Ovary (tissue), 9 donors: Measurements from ENCODE around the gene TOP3B. TPM values are rescaled to one million over a fixed set of nuclear protein-coding genes. Genes with fewer than 3 reads are reported as not detected.
"Not testable (repeated sequence)": the region's sequence is repeated elsewhere in the genome, so short reads cannot be mapped to it uniquely, and the experiment has no call there.

Source experiments
- DNase-seq, 5 donors: peaks; one replicate each; pipeline ENCODE4 v3.0.0-alpha.2; 2019 to 2020
- H3K27ac ChIP-seq, 2 donors: fragments of 200-600 bp; one replicate each; pipeline versions ENCODE4 v1.5.1 to v1.8.0; 2019 to 2022
- H3K27me3 ChIP-seq: fragments of 200-600 bp; one replicate; pipeline ENCODE4 v1.8.0; 2022
- H3K36me3 ChIP-seq: fragments of 200-600 bp; sonication (generic); one replicate; pipeline ENCODE4 v1.5.1; 2019
- H3K4me1 ChIP-seq: one replicate; pipeline ENCODE4 v1.8.1; 2013; ENCODE audit warnings: mild to moderate bottlenecking, moderate library complexity; ENCODE audit not compliant: insufficient read depth
- H3K4me3 ChIP-seq: fragments of 200-600 bp; sonication (generic); one replicate; pipeline ENCODE4 v1.5.1; 2017
- H3K9me3 ChIP-seq, 2 donors: fragments of 200-600 bp in 1 of 2; sonication (generic) in 1 of 2; one replicate each; pipeline versions ENCODE4 v1.5.1 to v1.8.1; 2013 to 2019; ENCODE audit warnings: mild to moderate bottlenecking in 1 of 2, moderate library complexity in 1 of 2
- EP300 ChIP-seq: sonication (generic); formaldehyde crosslinking; IDR thresholded peaks from one replicate; pipeline ENCODE4 v1.6.1; 2017; ENCODE audit warnings: antibody characterized with exemption
- POLR2A ChIP-seq: fragments of 450-650 bp; IDR thresholded peaks from one replicate; pipeline ENCODE4 v1.6.1; 2017; ENCODE audit warnings: antibody characterized with exemption, mild to moderate bottlenecking, moderate library complexity
- WGBS, 3 donors: extraction: QIAGEN DNeasy Blood & Tissue Kit in 1 of 3; methylation state at CpG; one replicate each; pipeline versions ENCODE4 v1.1.5 to v1.1.7; 2013 to 2017; 5-methylcytosine and 5-hydroxymethylcytosine counted together
- intact Hi-C, 4 donors: fragments of 100-400 bp; cut with DNase I; formaldehyde crosslinking; loops; one replicate each; pipeline versions ENCODE4 v1.11.0 to v1.15.1; 2022 to 2023
- polyA plus RNA-seq, 2 donors: library from polyadenylated mRNA; stranded (reverse); fragments of 200-250 nt in 1 of 2; fragments of 350-450 nt in 1 of 2; fragmentation: Illumina TruSeq in 1 of 2; extraction: RNeasy Lipid Tissue Mini Kit (QIAGEN cat#74804) in 1 of 2; gene quantifications; one replicate each; pipeline ENCODE4 v1.2.3, GENCODE V29; 2013 to 2014
- total RNA-seq, 7 donors: library from RNA; depleted of rRNA in 2 of 7; stranded (reverse); fragments of >200 nt in 2 of 7; fragmentation: NEBNext Ultra II Directional in 3 of 7; extraction: Animal tissue kit (Norgen Biotek cat#: 25700) in 3 of 7; gene quantifications; one replicate each; pipeline versions ENCODE4 v1.1.0 to v1.2.4, GENCODE V29; 2016 to 2023
- TF ChIP-seq, protein P1 (sequence below), 3 donors: fragments of 450-650 bp in 2 of 3; fragments of 200-600 bp in 1 of 3; IDR thresholded peaks; one replicate each; pipeline versions ENCODE4 v1.5.1 to v1.8.0; 2016 to 2022; ENCODE audit warnings: antibody characterized with exemption in 3 of 3, mild to moderate bottlenecking in 1 of 3
- donor health status: DM: no; HTN: no; CAD: no; lungs with moderate emphysema.
- donor health status: DM: no; HTN: no; CAD: no.
- donor health status: Bipolar disorder and iron deficiency.
- donor health status: DM: yes; HTN: yes; CAD: no.
- donor health status: DM: no; HTN: no; CAD: no.
- donor health status: DM: yes; HTN: yes; CAD: no.

The TOP3B gene
- total and polyA plus RNA-seq, 9 donors: 9.1 to 31.5 (median 24.1) TPM

DNA sequence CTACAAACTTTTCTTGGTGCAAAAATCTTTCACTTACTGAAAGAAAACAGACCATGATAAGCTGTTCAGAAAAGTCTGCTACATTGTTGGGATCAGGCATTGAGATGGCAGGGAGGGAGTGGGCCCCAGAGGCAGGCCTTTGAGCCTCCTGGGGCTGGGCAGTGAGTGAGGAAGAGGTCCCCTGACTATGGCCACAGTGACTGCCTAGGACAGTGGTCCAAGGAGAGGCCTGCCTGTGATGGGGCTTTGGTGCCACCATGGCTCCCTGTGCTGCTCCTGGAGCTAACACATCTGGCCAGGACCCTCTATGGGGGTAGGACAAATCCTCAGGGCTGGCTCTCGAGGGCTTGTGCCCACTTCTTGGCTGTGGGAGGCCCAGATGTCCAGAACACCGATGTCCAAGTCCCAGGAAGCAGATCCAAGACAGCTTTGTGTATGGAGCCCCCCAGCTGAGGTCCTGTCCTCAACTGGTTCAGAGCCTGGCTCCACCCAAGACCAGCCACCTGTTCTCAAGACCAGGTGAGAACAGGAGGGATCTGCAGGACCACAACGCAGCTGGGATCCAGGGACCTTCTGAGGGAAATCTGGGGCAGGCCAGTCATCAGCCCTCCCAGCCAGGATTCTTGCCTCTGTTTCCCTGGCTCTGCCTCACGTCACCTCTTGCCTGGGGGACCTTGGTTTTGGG is 66.8 kb downstream of the TOP3B start:
- DNase-seq: no peak
- intact Hi-C loops: no loop called here
- WGBS, 3 donors: 87 to 97% (median 89%) methylated on average over 4 of the region's 4 CpGs
- no peaks in the 10 kb centered on the region for H3K27me3 ChIP-seq
- H3K36me3 ChIP-seq: no peaks in the 10 kb centered on the region
- peaks cover 8% of the 10 kb centered on the region for H3K4me1 ChIP-seq
- no peaks in the 10 kb centered on the region for H3K9me3 ChIP-seq
- H3K27ac ChIP-seq: no peak overlapping the region
- H3K4me3 ChIP-seq: no peak overlapping the region
- TF ChIP-seq, protein P1, sequence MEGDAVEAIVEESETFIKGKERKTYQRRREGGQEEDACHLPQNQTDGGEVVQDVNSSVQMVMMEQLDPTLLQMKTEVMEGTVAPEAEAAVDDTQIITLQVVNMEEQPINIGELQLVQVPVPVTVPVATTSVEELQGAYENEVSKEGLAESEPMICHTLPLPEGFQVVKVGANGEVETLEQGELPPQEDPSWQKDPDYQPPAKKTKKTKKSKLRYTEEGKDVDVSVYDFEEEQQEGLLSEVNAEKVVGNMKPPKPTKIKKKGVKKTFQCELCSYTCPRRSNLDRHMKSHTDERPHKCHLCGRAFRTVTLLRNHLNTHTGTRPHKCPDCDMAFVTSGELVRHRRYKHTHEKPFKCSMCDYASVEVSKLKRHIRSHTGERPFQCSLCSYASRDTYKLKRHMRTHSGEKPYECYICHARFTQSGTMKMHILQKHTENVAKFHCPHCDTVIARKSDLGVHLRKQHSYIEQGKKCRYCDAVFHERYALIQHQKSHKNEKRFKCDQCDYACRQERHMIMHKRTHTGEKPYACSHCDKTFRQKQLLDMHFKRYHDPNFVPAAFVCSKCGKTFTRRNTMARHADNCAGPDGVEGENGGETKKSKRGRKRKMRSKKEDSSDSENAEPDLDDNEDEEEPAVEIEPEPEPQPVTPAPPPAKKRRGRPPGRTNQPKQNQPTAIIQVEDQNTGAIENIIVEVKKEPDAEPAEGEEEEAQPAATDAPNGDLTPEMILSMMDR (IDR thresholded peaks at IDR 0.05): no peak
- TF ChIP-seq EP300 (no peak), POLR2A (no peak)

DNA sequence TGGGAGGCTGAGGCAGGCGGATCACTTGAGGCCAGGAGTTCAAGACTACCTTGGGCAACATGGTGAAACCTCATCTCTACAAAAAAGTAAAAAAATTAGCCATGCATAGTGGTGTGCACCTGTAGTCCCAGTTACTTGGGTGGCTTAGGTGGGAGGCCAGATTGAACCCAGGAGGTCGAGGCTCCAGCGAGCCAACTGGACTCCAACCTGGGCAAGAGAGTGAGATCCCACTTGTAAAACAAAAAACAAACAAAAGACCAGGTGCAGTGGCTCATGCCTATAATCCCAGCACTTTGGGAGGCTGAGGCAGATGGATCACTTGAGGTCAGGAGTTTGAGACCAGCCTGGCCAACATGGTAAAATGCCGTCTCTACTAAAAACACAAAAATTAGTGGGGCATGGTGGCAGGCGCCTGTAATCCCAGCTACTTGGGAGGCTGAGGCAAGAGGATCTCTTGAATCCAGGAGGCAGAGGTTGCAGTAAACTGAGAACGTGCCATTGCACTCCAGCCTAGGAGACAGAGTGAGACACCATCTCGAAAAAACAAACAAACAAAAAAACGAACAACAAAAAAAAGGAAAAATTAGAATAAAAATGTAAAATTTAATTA is 68.4 kb downstream of the TOP3B start:
- intact Hi-C loops, H3K27me3 ChIP-seq, H3K9me3 ChIP-seq, H3K4me1 ChIP-seq, H3K27ac ChIP-seq, H3K4me3 ChIP-seq, H3K36me3 ChIP-seq, DNase-seq: not testable (repeated sequence)
- WGBS, 3 donors: 86 to 97% (median 94%) methylated on average over 8 of the region's 8 CpGs

DNA sequence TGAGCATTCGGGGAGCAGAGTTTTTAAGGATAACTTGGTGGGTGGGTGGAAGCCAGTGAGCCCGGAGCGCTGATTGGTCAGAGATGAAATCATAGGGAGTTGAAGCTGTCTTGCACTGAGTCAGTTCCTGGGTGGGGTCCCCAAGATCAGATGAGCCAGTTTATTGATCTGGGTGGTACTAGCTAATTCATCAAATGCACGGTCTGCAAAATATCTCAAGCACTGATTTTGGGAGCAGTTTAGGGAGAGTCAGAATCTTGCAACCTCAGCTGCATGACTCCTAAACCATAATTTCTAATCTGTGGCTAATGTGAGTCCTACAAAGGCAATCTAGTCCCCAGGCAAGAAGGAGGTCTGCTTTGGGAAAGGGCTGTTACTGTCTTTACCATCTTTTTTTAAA is 72.2 kb downstream of the TOP3B start:
- 84 to 92% (median 90%) methylated on average over 4 of the region's 4 CpGs for WGBS, 3 donors
- intact Hi-C loops, H3K36me3 ChIP-seq, DNase-seq, H3K4me1 ChIP-seq, H3K27ac ChIP-seq, H3K9me3 ChIP-seq, H3K4me3 ChIP-seq, H3K27me3 ChIP-seq: not testable (repeated sequence)

DNA sequence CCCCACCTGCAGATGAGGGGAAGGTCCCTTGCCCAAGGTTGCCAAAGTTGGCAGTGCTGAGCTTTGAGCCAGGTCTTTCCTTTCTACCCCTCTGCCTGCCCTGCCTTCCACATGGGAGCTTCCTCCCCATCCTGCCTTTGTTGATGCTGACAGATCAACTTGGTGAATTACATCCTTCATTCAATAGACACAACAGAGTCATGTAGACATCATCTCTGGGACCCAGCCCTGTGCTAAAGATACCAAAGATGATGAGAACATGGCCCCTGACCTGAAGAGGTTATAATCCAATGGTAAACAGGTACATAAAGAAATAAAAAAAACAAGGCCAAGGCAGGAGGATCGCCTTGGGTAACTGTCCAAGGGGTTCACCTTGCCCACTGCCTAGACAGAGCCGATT is 72.7 kb downstream of the TOP3B start:
- WGBS, 3 donors: 84 to 97% (median 86%) methylated on average over 2 of the region's 2 CpGs
- intact Hi-C loops: no loop called here
- H3K4me3 ChIP-seq: no peak overlapping the region

DNA sequence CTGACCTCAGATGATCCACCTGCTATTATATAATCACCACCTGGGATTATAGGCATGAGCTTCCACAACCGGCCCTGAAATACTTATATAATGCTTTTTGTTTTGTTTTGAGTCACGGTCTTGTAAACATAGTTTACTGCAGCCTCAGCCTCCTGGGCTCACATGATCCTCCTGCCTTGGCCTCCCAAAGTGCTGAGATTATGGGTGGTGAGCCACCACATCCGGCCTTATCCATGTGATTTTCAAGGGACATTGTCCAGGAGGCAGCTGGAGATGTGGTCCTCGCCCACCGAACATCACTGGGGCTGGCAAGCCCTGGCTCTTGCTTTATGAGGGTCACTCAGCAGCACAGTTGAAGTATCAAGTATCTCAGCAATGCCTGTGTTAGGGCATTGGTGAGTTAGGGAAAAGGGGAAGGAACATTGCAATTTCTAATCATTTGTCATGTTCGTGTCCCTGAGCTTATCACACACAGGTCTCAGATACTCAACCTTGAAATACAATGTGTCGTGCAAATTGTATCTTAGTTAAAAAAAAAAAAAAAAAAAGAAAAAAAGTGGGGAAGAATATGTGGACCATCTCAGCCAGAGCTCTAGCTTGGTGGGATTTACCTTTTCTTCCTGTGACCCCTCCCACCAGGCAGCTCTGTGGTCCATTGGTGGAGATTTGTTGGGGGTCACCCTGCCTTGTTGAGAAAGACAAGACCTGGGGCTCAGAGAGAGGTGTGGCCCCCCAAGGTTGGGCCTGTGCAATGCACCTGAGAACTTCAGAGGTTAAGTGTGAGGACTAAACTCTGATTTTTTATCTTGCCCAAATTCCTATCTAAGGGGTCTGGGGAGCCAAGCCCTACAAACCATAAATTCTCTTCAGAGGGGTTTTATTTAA is 74.7 kb downstream of the TOP3B start:
- Histone ChIP-seq H3K27me3 (no peaks in the 10 kb centered on the region), H3K4me3 (no peak overlapping the region), H3K27ac (no peak overlapping the region), H3K4me1 (no peaks in the 10 kb centered on the region), H3K36me3 (no peaks in the 10 kb centered on the region), H3K9me3 (no peaks in the 10 kb centered on the region)
- TF ChIP-seq EP300 (no peak), POLR2A (no peak)
- TF ChIP-seq, protein P1 (IDR thresholded peaks at IDR 0.05): no peak
- DNase-seq: no peak
- WGBS, 3 donors: 88 to 92% (median 91%) methylated on average over 7 of the region's 7 CpGs
- intact Hi-C loops: no loop called here

More for the DNA sequence above, 72.7 kb downstream of the TOP3B start:
- H3K27me3 ChIP-seq: no peaks in the 10 kb centered on the region
- H3K4me1 ChIP-seq: no peaks in the 10 kb centered on the region
- H3K36me3 ChIP-seq: no peaks in the 10 kb centered on the region
- H3K27ac ChIP-seq: no peak overlapping the region
- TF ChIP-seq, protein P1 (IDR thresholded peaks at IDR 0.05): no peak
- TF ChIP-seq POLR2A (no peak), EP300 (no peak)
- no peaks in the 10 kb centered on the region for H3K9me3 ChIP-seq
- no peak for DNase-seq

Other genes with a start within 250 kb of the TOP3B start
- 10 to 100 TPM in 2 of 7 donors, 1 to 10 TPM in 5; 2.9 to 11.4 (median 7.0) TPM for gene YPEL1, start 247.0 kb downstream of the TOP3B start, total RNA-seq
- 10 to 100 TPM in 1 of 2 donors, 1 to 10 TPM in 1; 8.5 to 10.2 TPM for gene YPEL1, start 247.0 kb downstream of the TOP3B start, polyA plus RNA-seq
- gene MAPK1, start 115.1 kb downstream of the TOP3B start, total RNA-seq: 100 to 1,000 TPM in 3 of 7 donors, 10 to 100 TPM in 4; 37.1 to 125 (median 98.1) TPM
- gene MAPK1, start 115.1 kb downstream of the TOP3B start, polyA plus RNA-seq: 100 to 1,000 TPM in 1 of 2 donors, 10 to 100 TPM in 1; 12.3 to 102 TPM
- 10 to 100 TPM in 6 of 7 donors, 1 to 10 TPM in 1; 9.8 to 33.0 (median 22.7) TPM for gene PPM1F, start 29.9 kb downstream of the TOP3B start, total RNA-seq
- gene PPM1F, start 29.9 kb downstream of the TOP3B start, polyA plus RNA-seq: 10 to 100 TPM in 1 of 2 donors, 1 to 10 TPM in 1; 9.9 to 17.8 TPM